GM23338 (cell line): Measurements from ENCODE around the gene TMEM141. TPM values are rescaled to one million over a fixed set of nuclear protein-coding genes. Genes with fewer than 3 reads are reported as not detected.

ENCODE experiments used
- ATAC-seq: fragments of 200-7000 bp; cut with Tn5 transposase; 3 replicates; pipeline ENCODE4 v1.9.1; 2020
- DNase-seq: peaks from one replicate; pipeline ENCODE4 v3.0.0-alpha.2; 2015; ENCODE audit warnings: low spot score
- H2AFZ ChIP-seq: fragments of 200-600 bp; sonication (generic); 2 replicates; pipeline ENCODE4 v1.8.0; 2016; ENCODE audit warnings: antibody characterized with exemption, mild to moderate bottlenecking, moderate library complexity
- H3F3A ChIP-seq: fragments of 200-600 bp; sonication (generic); replicated peaks from 2 replicates; pipeline ENCODE4 v1.8.0; 2017; ENCODE audit warnings: antibody characterized with exemption, mixed run types, low read depth
- H3K27ac ChIP-seq: fragments of 200-600 bp; sonication (generic); 2 replicates; pipeline ENCODE4 v1.6.1; 2016; ENCODE audit warnings: low read depth
- H3K27me3 ChIP-seq: fragments of 200-600 bp; sonication (generic); 2 replicates; pipeline ENCODE4 v1.8.0; 2016; ENCODE audit warnings: mild to moderate bottlenecking, mixed run types, moderate library complexity; ENCODE audit not compliant: insufficient read depth
- H3K36me3 ChIP-seq: fragments of 200-600 bp; sonication (generic); 2 replicates; pipeline ENCODE4 v1.8.0; 2016; ENCODE audit warnings: mild to moderate bottlenecking; ENCODE audit not compliant: insufficient read depth
- H3K4me1 ChIP-seq: fragments of 200-600 bp; sonication (generic); 2 replicates; pipeline ENCODE4 v1.8.0; 2016; ENCODE audit warnings: mild to moderate bottlenecking, moderate library complexity; ENCODE audit not compliant: insufficient read depth
- H3K4me2 ChIP-seq: fragments of 200-600 bp; sonication (generic); 2 replicates; pipeline ENCODE4 v1.7.1; 2017; ENCODE audit warnings: mixed run types
- H3K4me3 ChIP-seq: fragments of 200-600 bp; sonication (generic); 2 replicates; pipeline ENCODE4 v1.6.1; 2016; ENCODE audit warnings: mixed run types
- H3K79me2 ChIP-seq: fragments of 200-600 bp; sonication (generic); replicated peaks from 2 replicates; pipeline ENCODE4 v1.8.0; 2017; ENCODE audit warnings: mild to moderate bottlenecking; ENCODE audit not compliant: insufficient read depth
- H3K9me2 ChIP-seq: fragments of 200-600 bp; sonication (generic); 2 replicates; pipeline ENCODE4 v1.8.0; 2017; ENCODE audit not compliant: insufficient read depth
- H4K20me1 ChIP-seq: fragments of 200-600 bp; sonication (generic); replicated peaks from 2 replicates; pipeline ENCODE4 v1.8.0; 2017; ENCODE audit warnings: mild to moderate bottlenecking; ENCODE audit not compliant: insufficient read depth
- H3K27ac Mint-ChIP-seq: 2 replicates; pipeline ENCODE4 v1.8.0; 2020; ENCODE audit warnings: inconsistent platforms, mild to moderate bottlenecking, moderate library complexity, mixed read lengths
- H3K27me3 Mint-ChIP-seq: 3 replicates; pipeline ENCODE4 v1.8.0; 2022; ENCODE audit warnings: low read depth, mild to moderate bottlenecking, moderate library complexity, mixed read lengths, inconsistent platforms; ENCODE audit not compliant: insufficient read depth, poor library complexity
- H3K36me3 Mint-ChIP-seq: 3 replicates; pipeline ENCODE4 v1.8.0; 2021; ENCODE audit warnings: low read depth, mild to moderate bottlenecking, inconsistent platforms, moderate library complexity, mixed read lengths
- H3K4me1 Mint-ChIP-seq: 3 replicates; pipeline ENCODE4 v1.8.0; 2020; ENCODE audit warnings: mild to moderate bottlenecking, inconsistent platforms, mixed read lengths
- H3K4me3 Mint-ChIP-seq: 3 replicates; pipeline ENCODE4 v1.8.0; 2021; ENCODE audit warnings: moderate library complexity, mild to moderate bottlenecking, inconsistent platforms, mixed read lengths
- H3K9me3 Mint-ChIP-seq: 3 replicates; pipeline ENCODE4 v1.8.0; 2020; ENCODE audit warnings: moderate library complexity, mild to moderate bottlenecking, inconsistent platforms, mixed read lengths
- CREB1 ChIP-seq: fragments of 250-450 bp; sonication (Bioruptor Pico); IDR thresholded peaks from 2 replicates; pipeline ENCODE4 v1.5.0; 2020; ENCODE audit warnings: low read depth, mild to moderate bottlenecking, moderate library complexity
- EZH2 ChIP-seq: fragments of 200-600 bp; sonication (generic); IDR thresholded peaks from one replicate; pipeline ENCODE4 v1.8.0; 2017; ENCODE audit warnings: antibody characterized with exemption, mild to moderate bottlenecking, low read depth; ENCODE audit not compliant: unreplicated experiment
- EZH2phosphoT487 ChIP-seq: fragments of 200-600 bp; sonication (generic); IDR thresholded peaks from one replicate; pipeline ENCODE4 v1.8.1; 2018; ENCODE audit warnings: antibody characterized with exemption; ENCODE audit not compliant: unreplicated experiment
- JUNB ChIP-seq: IDR thresholded peaks from one replicate; pipeline ENCODE4 v1.6.1; 2016; ENCODE audit warnings: antibody characterized with exemption; ENCODE audit not compliant: unreplicated experiment
- NANOG ChIP-seq: IDR thresholded peaks from 2 replicates; pipeline ENCODE4 v1.6.1; 2016; ENCODE audit warnings: antibody characterized with exemption, borderline replicate concordance
- POLR2AphosphoS5 ChIP-seq: IDR thresholded peaks from 2 replicates; pipeline ENCODE4 v1.6.1; 2016; ENCODE audit warnings: antibody characterized with exemption, low read depth
- STAT1 ChIP-seq: IDR thresholded peaks from one replicate; pipeline ENCODE4 v1.6.1; 2016; ENCODE audit warnings: antibody characterized with exemption; ENCODE audit not compliant: unreplicated experiment
- ZNF114 ChIP-seq: fragments of 250-450 bp; sonication (Bioruptor Pico); IDR thresholded peaks from 2 replicates; pipeline ENCODE4 v1.5.0; 2020; ENCODE audit warnings: mild to moderate bottlenecking, moderate library complexity
- ZNF331 ChIP-seq: fragments of 250-450 bp; sonication (Bioruptor Pico); IDR thresholded peaks from 2 replicates; pipeline ENCODE4 v1.5.0; 2020; ENCODE audit warnings: low read depth, mild to moderate bottlenecking, moderate library complexity
- polyA plus RNA-seq: library from polyadenylated mRNA; unstranded; fragments of >200 nt; fragmentation: Nextera tagmentation; extraction: Ambion mirVana; gene quantifications from 2 replicates; pipeline ENCODE4 v1.2.1, GENCODE V29; 2016
- total RNA-seq: library from RNA; depleted of rRNA; stranded (reverse); fragments of >200 nt; shearing (Covaris generic); gene quantifications from 2 replicates; pipeline ENCODE4 v1.2.3, GENCODE V29; 2014
- TF ChIP-seq, protein P1 (sequence below), 2 experiments: fragments of 200-600 bp in 1 of 2; sonication (generic) in 1 of 2; conservative IDR thresholded peaks; 2 replicates each; pipeline versions ENCODE4 v1.5.1 to v1.6.1; 2016 to 2017; ENCODE audit warnings: antibody characterized with exemption in 2 of 2, low read depth in 2 of 2, mild to moderate bottlenecking in 2 of 2, moderate library complexity in 1 of 2
- TF ChIP-seq, protein P2 (sequence below): fragments of 250-450 bp; sonication (Bioruptor Pico); IDR thresholded peaks from 2 replicates; pipeline ENCODE4 v1.5.0; 2020; ENCODE audit warnings: mild to moderate bottlenecking, moderate library complexity
- TF ChIP-seq, protein P3 (sequence below): IDR thresholded peaks from 2 replicates; pipeline ENCODE4 v1.6.1; 2016; ENCODE audit warnings: antibody characterized with exemption

Gene TMEM141
- total and polyA plus RNA-seq, 2 experiments from 2014 or later = 71.4 to 90.5 TPM

DNA sequence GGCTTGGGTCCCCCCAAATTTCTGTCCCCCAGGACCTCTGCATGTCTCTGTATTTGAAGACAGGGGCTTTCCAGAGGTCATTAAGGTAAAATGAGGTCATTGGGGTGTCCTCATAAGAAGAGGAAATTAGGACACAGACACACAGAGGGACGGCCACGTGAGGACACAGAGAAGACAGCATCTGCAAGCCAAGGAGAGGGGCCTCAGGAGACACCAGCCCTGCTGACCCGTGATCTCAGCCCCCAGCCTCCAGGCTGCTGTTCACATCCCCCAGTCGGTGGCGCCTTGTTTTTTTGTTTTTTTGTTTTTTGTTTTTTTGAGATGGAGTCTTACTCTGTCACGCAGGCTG is 3.8 kb downstream of the TMEM141 start:
- peaks cover 25% of the 10 kb centered on the region for H3K27me3 Mint-ChIP-seq
- DNase-seq = no peak
- Histone ChIP-seq H3K4me1 (peaks cover 16% of the 10 kb centered on the region), H3K79me2 (0 out of 2 replicates have a peak, but pooled peaks cover 4% of the 10 kb centered on the region), H3K27ac (no peak overlapping the region), H3F3A (0 out of 2 replicates have a peak, but pooled peaks cover 6% of the 10 kb centered on the region), H3K9me2 (no peaks in the 10 kb centered on the region), H2AFZ (no peak overlapping the region), H3K4me2 (no peak overlapping the region), H3K4me3 (no peak overlapping the region), H3K36me3 (no peaks in the 10 kb centered on the region), H3K27me3 (peaks cover 13% of the 10 kb centered on the region), H4K20me1 (peaks cover 14% of the 10 kb centered on the region)
- peaks cover 8% of the 10 kb centered on the region; the same call in 2 of the 3 replicates for H3K36me3 Mint-ChIP-seq
- no peak for ATAC-seq
- H3K4me3 Mint-ChIP-seq = no peak overlapping the region; the same call in 2 of the 3 replicates
- H3K4me1 Mint-ChIP-seq = peaks cover 30% of the 10 kb centered on the region
- H3K27ac Mint-ChIP-seq = no peak overlapping the region
- TF ChIP-seq EZH2phosphoT487 = no peak
- no peak for TF ChIP-seq STAT1
- TF ChIP-seq, protein P1, sequence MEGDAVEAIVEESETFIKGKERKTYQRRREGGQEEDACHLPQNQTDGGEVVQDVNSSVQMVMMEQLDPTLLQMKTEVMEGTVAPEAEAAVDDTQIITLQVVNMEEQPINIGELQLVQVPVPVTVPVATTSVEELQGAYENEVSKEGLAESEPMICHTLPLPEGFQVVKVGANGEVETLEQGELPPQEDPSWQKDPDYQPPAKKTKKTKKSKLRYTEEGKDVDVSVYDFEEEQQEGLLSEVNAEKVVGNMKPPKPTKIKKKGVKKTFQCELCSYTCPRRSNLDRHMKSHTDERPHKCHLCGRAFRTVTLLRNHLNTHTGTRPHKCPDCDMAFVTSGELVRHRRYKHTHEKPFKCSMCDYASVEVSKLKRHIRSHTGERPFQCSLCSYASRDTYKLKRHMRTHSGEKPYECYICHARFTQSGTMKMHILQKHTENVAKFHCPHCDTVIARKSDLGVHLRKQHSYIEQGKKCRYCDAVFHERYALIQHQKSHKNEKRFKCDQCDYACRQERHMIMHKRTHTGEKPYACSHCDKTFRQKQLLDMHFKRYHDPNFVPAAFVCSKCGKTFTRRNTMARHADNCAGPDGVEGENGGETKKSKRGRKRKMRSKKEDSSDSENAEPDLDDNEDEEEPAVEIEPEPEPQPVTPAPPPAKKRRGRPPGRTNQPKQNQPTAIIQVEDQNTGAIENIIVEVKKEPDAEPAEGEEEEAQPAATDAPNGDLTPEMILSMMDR (conservative IDR thresholded peaks at IDR 0.05; ENCODE audit: low read depth in 2 of 2) = no peak
- TF ChIP-seq JUNB = no peak
- H3K9me3 Mint-ChIP-seq = no peaks in the 10 kb centered on the region

DNA sequence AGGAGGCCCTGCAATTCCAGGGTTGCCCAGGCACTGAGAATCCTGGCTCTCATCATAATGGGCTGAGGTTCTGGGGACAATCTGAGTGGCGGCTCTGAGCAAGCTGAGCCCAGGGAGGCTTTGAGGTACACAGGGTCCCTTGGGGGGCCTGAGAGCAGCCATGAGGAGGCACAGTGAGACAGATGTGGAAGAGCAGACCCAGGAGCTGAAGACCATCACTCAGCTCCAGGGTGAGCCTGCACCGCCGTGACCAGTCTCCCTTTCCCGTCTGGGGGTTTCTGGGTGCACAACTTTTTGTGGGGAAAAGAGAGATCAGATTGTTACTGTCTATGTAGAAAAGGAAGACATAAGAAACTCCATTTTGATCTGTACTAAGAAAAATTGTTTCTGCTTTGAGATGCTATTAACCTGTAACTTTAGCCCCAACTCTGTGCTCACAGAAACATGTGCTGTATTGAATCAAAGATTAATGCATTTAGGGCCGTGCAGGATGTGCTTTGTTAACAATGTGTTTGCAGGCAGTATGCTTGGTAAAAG is 5.2 kb downstream of the TMEM141 start, which contains the start of gene CCDC183:
CCDC183 (plus strand) TSS at position 101 of the 537 bp plus-strand sequence; CDS start at position 161, 60 bp downstream.
- Histone ChIP-seq H3K4me2 (peak within 1 kb of the TSS; percentile 51; the same call in 1 of the 2 replicates), H2AFZ (no peak within 1 kb of the TSS), H3K4me1 (peaks cover 21% of the 10 kb centered on the region), H4K20me1 (peaks cover 14% of the 10 kb centered on the region), H3K9me2 (no peaks in the 10 kb centered on the region), H3K27ac (no peak within 1 kb of the TSS), H3F3A (peaks cover 13% of the 10 kb centered on the region; the same call in 1 of the 2 replicates), H3K27me3 (peaks cover 13% of the 10 kb centered on the region), H3K36me3 (no peaks in the 10 kb centered on the region), H3K79me2 (0 out of 2 replicates have a peak, but pooled peaks cover 4% of the 10 kb centered on the region), H3K4me3 (no peak within 1 kb of the TSS)
- Mint-ChIP-seq H3K27ac (no peak within 1 kb of the TSS), H3K36me3 (peaks cover 8% of the 10 kb centered on the region; the same call in 2 of the 3 replicates), H3K9me3 (no peaks in the 10 kb centered on the region), H3K27me3 (peaks cover 30% of the 10 kb centered on the region), H3K4me3 (peak within 1 kb of the TSS; percentile 1; the same call in 1 of the 3 replicates), H3K4me1 (peaks cover 30% of the 10 kb centered on the region)
- DNase-seq (no peak), ATAC-seq (no peak)
- TF ChIP-seq POLR2AphosphoS5 (no peak), ZNF114 (no peak), ZNF331 (CRISPR knock-in tag) (no peak), JUNB (no peak), CREB1 (CRISPR knock-in tag) (no peak), EZH2 (no peak), EZH2phosphoT487 (no peak), NANOG (no peak), STAT1 (no peak)
- TF ChIP-seq, protein P2, sequence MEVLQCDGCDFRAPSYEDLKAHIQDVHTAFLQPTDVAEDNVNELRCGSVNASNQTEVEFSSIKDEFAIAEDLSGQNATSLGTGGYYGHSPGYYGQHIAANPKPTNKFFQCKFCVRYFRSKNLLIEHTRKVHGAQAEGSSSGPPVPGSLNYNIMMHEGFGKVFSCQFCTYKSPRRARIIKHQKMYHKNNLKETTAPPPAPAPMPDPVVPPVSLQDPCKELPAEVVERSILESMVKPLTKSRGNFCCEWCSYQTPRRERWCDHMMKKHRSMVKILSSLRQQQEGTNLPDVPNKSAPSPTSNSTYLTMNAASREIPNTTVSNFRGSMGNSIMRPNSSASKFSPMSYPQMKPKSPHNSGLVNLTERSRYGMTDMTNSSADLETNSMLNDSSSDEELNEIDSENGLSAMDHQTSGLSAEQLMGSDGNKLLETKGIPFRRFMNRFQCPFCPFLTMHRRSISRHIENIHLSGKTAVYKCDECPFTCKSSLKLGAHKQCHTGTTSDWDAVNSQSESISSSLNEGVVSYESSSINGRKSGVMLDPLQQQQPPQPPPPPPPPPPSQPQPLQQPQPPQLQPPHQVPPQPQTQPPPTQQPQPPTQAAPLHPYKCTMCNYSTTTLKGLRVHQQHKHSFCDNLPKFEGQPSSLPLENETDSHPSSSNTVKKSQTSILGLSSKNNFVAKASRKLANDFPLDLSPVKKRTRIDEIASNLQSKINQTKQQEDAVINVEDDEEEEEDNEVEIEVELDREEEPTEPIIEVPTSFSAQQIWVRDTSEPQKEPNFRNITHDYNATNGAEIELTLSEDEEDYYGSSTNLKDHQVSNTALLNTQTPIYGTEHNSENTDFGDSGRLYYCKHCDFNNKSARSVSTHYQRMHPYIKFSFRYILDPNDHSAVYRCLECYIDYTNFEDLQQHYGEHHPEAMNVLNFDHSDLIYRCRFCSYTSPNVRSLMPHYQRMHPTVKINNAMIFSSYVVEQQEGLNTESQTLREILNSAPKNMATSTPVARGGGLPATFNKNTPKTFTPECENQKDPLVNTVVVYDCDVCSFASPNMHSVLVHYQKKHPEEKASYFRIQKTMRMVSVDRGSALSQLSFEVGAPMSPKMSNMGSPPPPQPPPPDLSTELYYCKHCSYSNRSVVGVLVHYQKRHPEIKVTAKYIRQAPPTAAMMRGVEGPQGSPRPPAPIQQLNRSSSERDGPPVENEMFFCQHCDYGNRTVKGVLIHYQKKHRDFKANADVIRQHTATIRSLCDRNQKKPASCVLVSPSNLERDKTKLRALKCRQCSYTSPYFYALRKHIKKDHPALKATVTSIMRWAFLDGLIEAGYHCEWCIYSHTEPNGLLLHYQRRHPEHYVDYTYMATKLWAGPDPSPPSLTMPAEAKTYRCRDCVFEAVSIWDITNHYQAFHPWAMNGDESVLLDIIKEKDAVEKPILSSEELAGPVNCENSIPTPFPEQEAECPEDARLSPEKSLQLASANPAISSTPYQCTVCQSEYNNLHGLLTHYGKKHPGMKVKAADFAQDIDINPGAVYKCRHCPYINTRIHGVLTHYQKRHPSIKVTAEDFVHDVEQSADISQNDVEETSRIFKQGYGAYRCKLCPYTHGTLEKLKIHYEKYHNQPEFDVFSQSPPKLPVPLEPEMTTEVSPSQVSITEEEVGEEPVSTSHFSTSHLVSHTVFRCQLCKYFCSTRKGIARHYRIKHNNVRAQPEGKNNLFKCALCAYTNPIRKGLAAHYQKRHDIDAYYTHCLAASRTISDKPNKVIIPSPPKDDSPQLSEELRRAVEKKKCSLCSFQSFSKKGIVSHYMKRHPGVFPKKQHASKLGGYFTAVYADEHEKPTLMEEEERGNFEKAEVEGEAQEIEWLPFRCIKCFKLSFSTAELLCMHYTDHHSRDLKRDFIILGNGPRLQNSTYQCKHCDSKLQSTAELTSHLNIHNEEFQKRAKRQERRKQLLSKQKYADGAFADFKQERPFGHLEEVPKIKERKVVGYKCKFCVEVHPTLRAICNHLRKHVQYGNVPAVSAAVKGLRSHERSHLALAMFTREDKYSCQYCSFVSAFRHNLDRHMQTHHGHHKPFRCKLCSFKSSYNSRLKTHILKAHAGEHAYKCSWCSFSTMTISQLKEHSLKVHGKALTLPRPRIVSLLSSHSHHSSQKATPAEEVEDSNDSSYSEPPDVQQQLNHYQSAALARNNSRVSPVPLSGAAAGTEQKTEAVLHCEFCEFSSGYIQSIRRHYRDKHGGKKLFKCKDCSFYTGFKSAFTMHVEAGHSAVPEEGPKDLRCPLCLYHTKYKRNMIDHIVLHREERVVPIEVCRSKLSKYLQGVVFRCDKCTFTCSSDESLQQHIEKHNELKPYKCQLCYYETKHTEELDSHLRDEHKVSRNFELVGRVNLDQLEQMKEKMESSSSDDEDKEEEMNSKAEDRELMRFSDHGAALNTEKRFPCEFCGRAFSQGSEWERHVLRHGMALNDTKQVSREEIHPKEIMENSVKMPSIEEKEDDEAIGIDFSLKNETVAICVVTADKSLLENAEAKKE = no peak
- TF ChIP-seq, protein P3, sequence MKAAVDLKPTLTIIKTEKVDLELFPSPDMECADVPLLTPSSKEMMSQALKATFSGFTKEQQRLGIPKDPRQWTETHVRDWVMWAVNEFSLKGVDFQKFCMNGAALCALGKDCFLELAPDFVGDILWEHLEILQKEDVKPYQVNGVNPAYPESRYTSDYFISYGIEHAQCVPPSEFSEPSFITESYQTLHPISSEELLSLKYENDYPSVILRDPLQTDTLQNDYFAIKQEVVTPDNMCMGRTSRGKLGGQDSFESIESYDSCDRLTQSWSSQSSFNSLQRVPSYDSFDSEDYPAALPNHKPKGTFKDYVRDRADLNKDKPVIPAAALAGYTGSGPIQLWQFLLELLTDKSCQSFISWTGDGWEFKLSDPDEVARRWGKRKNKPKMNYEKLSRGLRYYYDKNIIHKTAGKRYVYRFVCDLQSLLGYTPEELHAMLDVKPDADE = no peak
